Liver (tissue), 3 donors: ENCODE results near the gene PPP1R13B.

Source experiments
- JUND ChIP-seq, 2 donors: IDR thresholded peaks; 2 replicates each; pipeline ENCODE4 v1.6.1; 2016; ENCODE audit warnings: antibody characterized with exemption in 2 of 2
- SP1 ChIP-seq: IDR thresholded peaks from 2 replicates; pipeline ENCODE4 v1.6.1; 2018; ENCODE audit warnings: antibody characterized with exemption, mild to moderate bottlenecking
- YY1 ChIP-seq: IDR thresholded peaks from 2 replicates; pipeline ENCODE4 v1.6.1; 2016; ENCODE audit warnings: antibody characterized with exemption, mild to moderate bottlenecking
- TF ChIP-seq, protein P1 (sequence below): fragments of 150-350 bp; IDR thresholded peaks from 2 replicates; pipeline ENCODE4 v1.5.1; 2017; ENCODE audit warnings: improper control_type of control experiment, low read depth, low read length; ENCODE audit not compliant: missing input control
- TF ChIP-seq, protein P2 (sequence below): IDR thresholded peaks from 2 replicates; pipeline ENCODE4 v1.6.1; 2016; ENCODE audit warnings: antibody characterized with exemption
- TF ChIP-seq, protein P3 (sequence below): IDR thresholded peaks from 2 replicates; pipeline ENCODE4 v1.6.1; 2016; ENCODE audit warnings: antibody characterized with exemption
- donor health status: healthy.
- donor health status: healthy.

DNA sequence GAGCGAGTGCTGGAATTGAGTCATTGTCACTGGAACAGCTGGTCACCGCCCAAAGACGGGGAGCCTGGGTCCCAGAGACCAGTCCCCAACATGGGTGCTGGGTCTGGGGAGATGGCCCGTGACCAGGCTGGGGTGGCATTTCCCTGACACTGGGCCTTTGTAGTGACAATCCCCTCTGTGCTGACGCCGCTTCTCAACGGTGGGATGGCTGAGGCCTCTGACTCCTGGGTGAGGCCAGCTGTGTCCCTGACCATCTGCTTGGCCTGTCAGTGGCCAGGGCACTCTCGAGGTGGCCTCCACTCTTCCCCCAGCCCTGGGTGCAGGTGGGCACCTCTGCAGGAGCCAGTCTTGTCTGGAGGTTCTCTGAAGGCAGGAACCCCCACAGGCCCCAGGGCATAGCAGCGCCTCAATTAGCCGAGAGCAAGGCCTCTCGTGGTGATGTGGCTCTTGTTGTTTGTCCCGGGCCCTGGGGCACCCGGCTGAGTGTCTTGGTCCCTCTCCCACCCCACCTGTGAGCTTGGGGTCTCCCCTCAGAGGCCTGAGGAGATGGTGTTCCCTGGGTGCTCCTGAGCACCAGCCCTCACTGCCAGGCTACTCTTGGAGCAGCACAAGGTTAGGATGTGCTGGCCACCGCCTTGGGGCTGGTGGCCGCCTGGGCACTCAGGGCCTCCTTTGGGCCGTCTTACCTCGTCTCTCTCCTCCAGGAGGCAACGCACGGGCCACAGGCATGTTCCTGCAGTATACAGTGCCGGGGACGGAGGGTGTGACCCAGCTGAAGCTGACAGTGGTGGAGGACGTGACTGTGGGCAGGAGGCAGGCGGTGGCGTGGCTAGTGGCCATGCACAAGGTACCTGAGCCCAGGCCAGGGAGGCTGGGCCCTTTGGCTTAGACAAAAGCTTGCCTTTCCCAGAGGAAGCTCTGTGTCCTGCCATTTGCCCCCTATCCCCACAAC is 115.2 kb downstream of the PPP1R13B start:
- TF ChIP-seq, protein P1, sequence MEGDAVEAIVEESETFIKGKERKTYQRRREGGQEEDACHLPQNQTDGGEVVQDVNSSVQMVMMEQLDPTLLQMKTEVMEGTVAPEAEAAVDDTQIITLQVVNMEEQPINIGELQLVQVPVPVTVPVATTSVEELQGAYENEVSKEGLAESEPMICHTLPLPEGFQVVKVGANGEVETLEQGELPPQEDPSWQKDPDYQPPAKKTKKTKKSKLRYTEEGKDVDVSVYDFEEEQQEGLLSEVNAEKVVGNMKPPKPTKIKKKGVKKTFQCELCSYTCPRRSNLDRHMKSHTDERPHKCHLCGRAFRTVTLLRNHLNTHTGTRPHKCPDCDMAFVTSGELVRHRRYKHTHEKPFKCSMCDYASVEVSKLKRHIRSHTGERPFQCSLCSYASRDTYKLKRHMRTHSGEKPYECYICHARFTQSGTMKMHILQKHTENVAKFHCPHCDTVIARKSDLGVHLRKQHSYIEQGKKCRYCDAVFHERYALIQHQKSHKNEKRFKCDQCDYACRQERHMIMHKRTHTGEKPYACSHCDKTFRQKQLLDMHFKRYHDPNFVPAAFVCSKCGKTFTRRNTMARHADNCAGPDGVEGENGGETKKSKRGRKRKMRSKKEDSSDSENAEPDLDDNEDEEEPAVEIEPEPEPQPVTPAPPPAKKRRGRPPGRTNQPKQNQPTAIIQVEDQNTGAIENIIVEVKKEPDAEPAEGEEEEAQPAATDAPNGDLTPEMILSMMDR: no peak
- TF ChIP-seq SP1: no peak
- TF ChIP-seq, protein P2, sequence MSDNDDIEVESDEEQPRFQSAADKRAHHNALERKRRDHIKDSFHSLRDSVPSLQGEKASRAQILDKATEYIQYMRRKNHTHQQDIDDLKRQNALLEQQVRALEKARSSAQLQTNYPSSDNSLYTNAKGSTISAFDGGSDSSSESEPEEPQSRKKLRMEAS: no peak
- TF ChIP-seq, protein P3, sequence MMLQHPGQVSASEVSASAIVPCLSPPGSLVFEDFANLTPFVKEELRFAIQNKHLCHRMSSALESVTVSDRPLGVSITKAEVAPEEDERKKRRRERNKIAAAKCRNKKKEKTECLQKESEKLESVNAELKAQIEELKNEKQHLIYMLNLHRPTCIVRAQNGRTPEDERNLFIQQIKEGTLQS: no peak
- no peak for TF ChIP-seq YY1
- no peak for TF ChIP-seq JUND (IDR thresholded peaks at IDR 0.05)
